Measurements from ENCODE around the gene TMPRSS2. TPM values are rescaled to one million over a fixed set of nuclear protein-coding genes. Genes with fewer than 3 reads are reported as not detected.

TMPRSS2 gene
- total and polyA plus RNA-seq, 2 of the 13 experiments (the other 11 are each of a cell fraction or from before 2014, with no cell fraction given): 1.7 to 1.8 TPM

DNA sequence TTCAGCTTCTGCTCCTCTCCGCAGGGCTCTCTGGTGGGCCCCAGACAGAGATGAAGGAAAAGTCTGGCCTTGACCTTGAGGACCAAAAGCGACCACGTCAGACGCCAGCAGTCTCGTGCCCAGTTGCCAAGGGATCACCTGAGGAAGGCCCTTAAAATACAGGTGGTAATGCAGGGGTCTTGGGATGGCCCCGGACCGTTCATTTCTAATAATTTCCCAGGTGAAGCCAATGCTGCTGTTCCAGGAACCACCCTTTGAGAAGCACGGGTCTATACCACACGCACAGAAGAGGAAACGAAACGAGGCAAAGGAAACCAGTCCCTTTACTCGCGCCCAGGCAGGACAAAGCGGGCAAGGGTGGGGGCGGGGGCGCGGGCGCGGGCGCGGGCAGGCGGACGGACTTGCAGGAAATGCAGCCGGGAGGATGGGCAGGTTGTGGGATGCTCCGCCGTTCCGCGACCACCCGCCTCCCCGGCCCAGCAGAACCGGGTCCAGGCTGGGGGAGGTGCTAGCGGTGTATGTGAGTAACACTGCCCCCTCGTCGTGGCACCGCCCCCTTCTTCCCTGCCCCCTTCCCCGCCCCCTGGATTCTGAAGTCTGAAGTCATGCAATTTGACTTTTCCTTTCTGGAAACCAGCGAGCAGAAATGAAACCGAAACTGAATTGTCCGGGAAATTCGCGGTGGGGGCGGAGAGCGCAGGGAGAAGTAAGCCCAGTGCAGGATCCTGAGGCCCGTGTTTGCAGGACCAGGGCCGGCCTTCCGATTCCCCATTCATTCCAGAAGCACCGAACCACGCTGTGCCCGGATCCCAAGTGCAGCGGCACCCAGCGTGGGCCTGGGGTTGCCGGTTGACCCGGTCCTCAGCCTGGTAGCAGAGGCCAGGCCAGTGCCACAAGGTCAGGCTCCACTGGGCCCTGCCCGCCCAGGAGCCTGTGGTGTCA is 87.8 kb downstream of the TMPRSS2 start (continued):
- TF ChIP-seq PATZ1 (CRISPR knock-in tag; IDR thresholded peaks at IDR 0.05) (peak; percentile 49), HOXD1 (CRISPR knock-in tag; IDR thresholded peaks at IDR 0.05) (0 out of 2 replicates have a peak, but pooled peaks have one; percentile 24), DMAP1 (CRISPR knock-in tag; IDR thresholded peaks at IDR 0.05) (0 out of 2 replicates have a peak, but pooled peaks have one; percentile 29), ZNF629 (CRISPR knock-in tag; conservative IDR thresholded peaks at IDR 0.05) (0 out of 2 replicates have a peak, but pooled peaks have one; percentile 23), ZBTB26 (CRISPR knock-in tag; IDR thresholded peaks at IDR 0.05; ENCODE audit: borderline replicate concordance) (0 out of 2 replicates have a peak, but pooled peaks have one; percentile 41), GABPB1 (CRISPR knock-in tag; IDR thresholded peaks at IDR 0.05) (peak; percentile 50), ATF1 (CRISPR knock-in tag; IDR thresholded peaks at IDR 0.05) (no peak), ZNF281 (CRISPR knock-in tag; IDR thresholded peaks at IDR 0.05; ENCODE audit: borderline replicate concordance) (peak; percentile 77; the same call in 1 of the 2 replicates), RFX1 (IDR thresholded peaks at IDR 0.05) (no peak), GABPA (IDR thresholded peaks at IDR 0.05; ENCODE audit: low read depth, low read length) (no peak), GABPA (CRISPR knock-in tag; IDR thresholded peaks at IDR 0.05; ENCODE audit: low read depth) (0 out of 2 replicates have a peak, but pooled peaks have one; percentile 13), MXI1 (IDR thresholded peaks at IDR 0.05; ENCODE audit: borderline replicate concordance, low read depth, low read length) (peak; percentile 16; the same call in 1 of the 3 replicates), BHLHE40 (IDR thresholded peaks at IDR 0.05; ENCODE audit: low read length) (0 out of 2 replicates have a peak, but pooled peaks have one; percentile 14), RBFOX2 (IDR thresholded peaks at IDR 0.05; ENCODE audit: low read depth, low read length) (peak; percentile 37; the same call in 1 of the 2 replicates), KMT2A (CRISPR knock-in tag; IDR thresholded peaks at IDR 0.05) (peak; percentile 64), HMGXB4 (CRISPR knock-in tag; IDR thresholded peaks at IDR 0.05; ENCODE audit: borderline replicate concordance in 1 of 2, low read depth in 1 of 2) (peak in 1 of 2 experiments; percentile 51; a peak in 1 of 4 replicates)
- TF ChIP-seq, protein P1, sequence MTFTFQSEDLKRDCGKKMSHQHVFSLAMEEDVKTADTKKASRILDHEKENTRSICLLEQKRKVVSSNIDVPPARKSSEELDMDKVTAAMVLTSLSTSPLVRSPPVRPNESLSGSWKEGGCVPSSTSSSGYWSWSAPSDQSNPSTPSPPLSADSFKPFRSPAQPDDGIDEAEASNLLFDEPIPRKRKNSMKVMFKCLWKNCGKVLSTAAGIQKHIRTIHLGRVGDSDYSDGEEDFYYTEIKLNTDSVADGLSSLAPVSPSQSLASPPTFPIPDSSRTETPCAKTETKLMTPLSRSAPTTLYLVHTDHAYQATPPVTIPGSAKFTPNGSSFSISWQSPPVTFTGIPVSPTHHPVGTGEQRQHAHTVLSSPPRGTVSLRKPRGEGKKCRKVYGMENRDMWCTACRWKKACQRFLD (CRISPR knock-in tag; IDR thresholded peaks at IDR 0.05; ENCODE audit: borderline replicate concordance): 0 out of 2 replicates have a peak, but pooled peaks have one; percentile 7

All from HepG2 (cell line).